A549 (cell line): ENCODE data around the gene ASMT.

Experiments
- CHD2 ChIP-seq: fragments of 150-350 bp; IDR thresholded peaks from 2 replicates; pipeline ENCODE4 v1.6.1; 2014; ENCODE audit warnings: low read length; ENCODE audit not compliant: partially characterized antibody
- CTCF ChIP-seq: fragments of >200 bp; sonication (Bioruptor Twin); formaldehyde crosslinking; IDR thresholded peaks from 3 replicates; pipeline ENCODE4 v1.5.1; 2016
- ESRRA ChIP-seq: fragments of 150-350 bp; IDR thresholded peaks from 2 replicates; pipeline ENCODE4 v1.6.1; 2014; ENCODE audit warnings: mild to moderate bottlenecking, low read length, borderline replicate concordance
- MAFK ChIP-seq: fragments of 450-650 bp; IDR thresholded peaks from 2 replicates; pipeline ENCODE4 v1.6.1; 2014; ENCODE audit not compliant: partially characterized antibody
- ZNF302 ChIP-seq: fragments of 250-450 bp; sonication (Bioruptor Pico); IDR thresholded peaks from 2 replicates; pipeline ENCODE4 v1.9.0; 2021; ENCODE audit warnings: inconsistent platforms, mild to moderate bottlenecking, moderate library complexity
- TF ChIP-seq, protein P1 (sequence below): fragments of 200-600 bp; sonication (generic); IDR thresholded peaks from 2 replicates; pipeline ENCODE4 v1.6.1; 2016; ENCODE audit warnings: antibody characterized with exemption, mild to moderate bottlenecking, moderate library complexity
- TF ChIP-seq, protein P2 (sequence below): fragments of 450-650 bp; IDR thresholded peaks from 2 replicates; pipeline ENCODE4 v1.6.1; 2014; ENCODE audit warnings: antibody characterized with exemption

DNA sequence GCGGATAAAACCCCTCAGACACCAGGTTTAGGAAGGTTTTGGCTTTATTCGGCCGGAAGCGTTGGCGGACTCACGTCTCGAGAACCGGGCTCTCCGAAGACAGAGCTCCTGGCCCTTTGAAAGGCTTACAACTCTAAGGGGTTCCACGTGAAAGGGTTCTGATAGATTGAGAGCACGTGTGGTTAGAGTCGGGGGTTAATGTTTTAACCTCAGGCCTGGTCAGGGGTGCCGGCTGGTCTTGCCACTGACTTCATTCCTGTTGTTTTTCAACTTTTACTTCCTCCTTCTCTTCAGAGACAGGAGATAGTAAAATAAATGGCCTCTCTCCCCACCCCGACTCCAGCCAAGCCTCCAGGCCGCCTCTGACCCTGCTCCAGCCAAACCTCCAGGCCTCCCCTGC, 4.7 kb upstream of the ASMT start:
- TF ChIP-seq MAFK (no peak), CTCF (no peak), ESRRA (no peak), ZNF302 (CRISPR knock-in tag) (no peak), CHD2 (no peak)
- TF ChIP-seq, protein P1, sequence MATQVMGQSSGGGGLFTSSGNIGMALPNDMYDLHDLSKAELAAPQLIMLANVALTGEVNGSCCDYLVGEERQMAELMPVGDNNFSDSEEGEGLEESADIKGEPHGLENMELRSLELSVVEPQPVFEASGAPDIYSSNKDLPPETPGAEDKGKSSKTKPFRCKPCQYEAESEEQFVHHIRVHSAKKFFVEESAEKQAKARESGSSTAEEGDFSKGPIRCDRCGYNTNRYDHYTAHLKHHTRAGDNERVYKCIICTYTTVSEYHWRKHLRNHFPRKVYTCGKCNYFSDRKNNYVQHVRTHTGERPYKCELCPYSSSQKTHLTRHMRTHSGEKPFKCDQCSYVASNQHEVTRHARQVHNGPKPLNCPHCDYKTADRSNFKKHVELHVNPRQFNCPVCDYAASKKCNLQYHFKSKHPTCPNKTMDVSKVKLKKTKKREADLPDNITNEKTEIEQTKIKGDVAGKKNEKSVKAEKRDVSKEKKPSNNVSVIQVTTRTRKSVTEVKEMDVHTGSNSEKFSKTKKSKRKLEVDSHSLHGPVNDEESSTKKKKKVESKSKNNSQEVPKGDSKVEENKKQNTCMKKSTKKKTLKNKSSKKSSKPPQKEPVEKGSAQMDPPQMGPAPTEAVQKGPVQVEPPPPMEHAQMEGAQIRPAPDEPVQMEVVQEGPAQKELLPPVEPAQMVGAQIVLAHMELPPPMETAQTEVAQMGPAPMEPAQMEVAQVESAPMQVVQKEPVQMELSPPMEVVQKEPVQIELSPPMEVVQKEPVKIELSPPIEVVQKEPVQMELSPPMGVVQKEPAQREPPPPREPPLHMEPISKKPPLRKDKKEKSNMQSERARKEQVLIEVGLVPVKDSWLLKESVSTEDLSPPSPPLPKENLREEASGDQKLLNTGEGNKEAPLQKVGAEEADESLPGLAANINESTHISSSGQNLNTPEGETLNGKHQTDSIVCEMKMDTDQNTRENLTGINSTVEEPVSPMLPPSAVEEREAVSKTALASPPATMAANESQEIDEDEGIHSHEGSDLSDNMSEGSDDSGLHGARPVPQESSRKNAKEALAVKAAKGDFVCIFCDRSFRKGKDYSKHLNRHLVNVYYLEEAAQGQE = no peak
- TF ChIP-seq, protein P2, sequence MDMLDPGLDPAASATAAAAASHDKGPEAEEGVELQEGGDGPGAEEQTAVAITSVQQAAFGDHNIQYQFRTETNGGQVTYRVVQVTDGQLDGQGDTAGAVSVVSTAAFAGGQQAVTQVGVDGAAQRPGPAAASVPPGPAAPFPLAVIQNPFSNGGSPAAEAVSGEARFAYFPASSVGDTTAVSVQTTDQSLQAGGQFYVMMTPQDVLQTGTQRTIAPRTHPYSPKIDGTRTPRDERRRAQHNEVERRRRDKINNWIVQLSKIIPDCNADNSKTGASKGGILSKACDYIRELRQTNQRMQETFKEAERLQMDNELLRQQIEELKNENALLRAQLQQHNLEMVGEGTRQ = no peak
